ENCODE measurements around the gene SURF6.

DNA sequence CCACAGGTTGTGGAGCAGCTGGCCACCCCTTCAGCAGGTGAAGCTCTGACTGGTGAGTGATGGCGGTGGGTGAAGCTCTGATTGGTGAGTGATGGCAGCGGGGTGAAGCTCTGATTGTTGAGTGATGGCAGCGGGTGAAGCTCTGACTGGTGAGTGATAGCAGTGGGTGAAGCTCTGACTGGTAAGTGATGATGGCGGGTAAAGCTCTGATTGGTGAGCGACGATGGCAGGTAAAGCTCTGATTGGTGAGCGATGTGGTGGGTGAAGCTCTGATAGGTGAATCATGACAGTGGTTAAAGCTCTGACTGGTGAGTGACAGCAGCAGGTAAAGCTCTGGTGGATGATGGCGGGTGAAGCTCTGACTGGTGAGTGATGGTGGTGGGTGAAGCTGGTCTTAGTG, 51.6 kb downstream of the SURF6 start:
- no peak for TF ChIP-seq POLR2AphosphoS5 (IDR thresholded peaks at IDR 0.05; ENCODE audit: low read depth, low read length)
- TF ChIP-seq, protein P1, sequence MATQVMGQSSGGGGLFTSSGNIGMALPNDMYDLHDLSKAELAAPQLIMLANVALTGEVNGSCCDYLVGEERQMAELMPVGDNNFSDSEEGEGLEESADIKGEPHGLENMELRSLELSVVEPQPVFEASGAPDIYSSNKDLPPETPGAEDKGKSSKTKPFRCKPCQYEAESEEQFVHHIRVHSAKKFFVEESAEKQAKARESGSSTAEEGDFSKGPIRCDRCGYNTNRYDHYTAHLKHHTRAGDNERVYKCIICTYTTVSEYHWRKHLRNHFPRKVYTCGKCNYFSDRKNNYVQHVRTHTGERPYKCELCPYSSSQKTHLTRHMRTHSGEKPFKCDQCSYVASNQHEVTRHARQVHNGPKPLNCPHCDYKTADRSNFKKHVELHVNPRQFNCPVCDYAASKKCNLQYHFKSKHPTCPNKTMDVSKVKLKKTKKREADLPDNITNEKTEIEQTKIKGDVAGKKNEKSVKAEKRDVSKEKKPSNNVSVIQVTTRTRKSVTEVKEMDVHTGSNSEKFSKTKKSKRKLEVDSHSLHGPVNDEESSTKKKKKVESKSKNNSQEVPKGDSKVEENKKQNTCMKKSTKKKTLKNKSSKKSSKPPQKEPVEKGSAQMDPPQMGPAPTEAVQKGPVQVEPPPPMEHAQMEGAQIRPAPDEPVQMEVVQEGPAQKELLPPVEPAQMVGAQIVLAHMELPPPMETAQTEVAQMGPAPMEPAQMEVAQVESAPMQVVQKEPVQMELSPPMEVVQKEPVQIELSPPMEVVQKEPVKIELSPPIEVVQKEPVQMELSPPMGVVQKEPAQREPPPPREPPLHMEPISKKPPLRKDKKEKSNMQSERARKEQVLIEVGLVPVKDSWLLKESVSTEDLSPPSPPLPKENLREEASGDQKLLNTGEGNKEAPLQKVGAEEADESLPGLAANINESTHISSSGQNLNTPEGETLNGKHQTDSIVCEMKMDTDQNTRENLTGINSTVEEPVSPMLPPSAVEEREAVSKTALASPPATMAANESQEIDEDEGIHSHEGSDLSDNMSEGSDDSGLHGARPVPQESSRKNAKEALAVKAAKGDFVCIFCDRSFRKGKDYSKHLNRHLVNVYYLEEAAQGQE (IDR thresholded peaks at IDR 0.05; ENCODE audit: insufficient read depth in 1 of 2, low read depth in 2 of 2, low read length in 2 of 2) = no peak
- no peak for TF ChIP-seq TAF1 (IDR thresholded peaks at IDR 0.05; ENCODE audit: borderline replicate concordance, insufficient read depth, low read length)
- TF ChIP-seq SIN3A (IDR thresholded peaks at IDR 0.05; ENCODE audit: borderline replicate concordance, insufficient read depth, low read length) = no peak
- no peak for TF ChIP-seq FOXP2 (optimal IDR thresholded peaks at IDR 0.05; ENCODE audit: borderline replicate concordance, extremely low read depth, extremely low read length, insufficient read depth)

Data from PFSK-1 (cell line).